ENCODE data around the gene DLL3.

Gene DLL3

DNA sequence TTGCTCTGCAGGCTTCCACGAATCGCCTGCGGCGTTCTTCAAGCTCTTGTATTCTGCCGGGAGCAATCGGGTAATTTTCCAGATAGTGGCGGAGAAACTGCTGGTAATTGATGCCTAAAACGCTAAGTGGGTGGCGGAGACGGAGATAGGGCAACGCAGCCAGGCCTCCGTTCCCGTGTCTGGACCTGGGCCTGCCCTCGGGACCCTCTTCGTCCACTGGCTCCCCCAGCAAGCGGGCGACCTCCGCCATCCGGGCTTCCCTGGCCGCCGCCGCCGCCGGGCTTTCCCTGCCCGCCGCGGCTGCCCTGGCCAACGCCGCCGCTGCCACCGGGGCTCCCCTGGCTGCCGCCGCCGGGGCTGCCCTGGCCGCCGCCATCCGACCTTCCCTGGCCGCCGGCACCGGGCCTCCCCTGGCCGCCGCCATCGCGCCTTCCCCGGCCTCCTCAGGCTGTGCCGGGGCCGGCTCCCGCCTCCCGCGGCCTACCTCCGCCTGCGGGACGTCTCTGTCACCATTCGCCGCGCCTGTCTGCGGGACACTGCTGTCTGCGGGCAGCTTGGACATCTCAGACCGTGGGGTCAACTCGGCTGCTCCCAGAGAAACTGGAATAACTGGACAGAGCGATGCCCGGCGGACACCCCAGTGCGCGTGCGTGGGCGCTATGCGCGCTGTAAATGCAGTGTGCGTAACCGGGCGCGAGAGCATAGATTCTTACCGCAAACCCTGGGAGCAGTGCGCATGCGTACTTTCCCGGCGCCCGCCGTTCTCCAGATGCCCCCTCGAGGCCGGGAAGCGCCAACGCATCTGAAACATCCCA is 41.0 kb downstream of the DLL3 start, which contains the start of gene EID2 (continued):
- TF ChIP-seq ZNF664 (tag by site-specific recombination; IDR thresholded peaks at IDR 0.05) = no peak
- TF ChIP-seq ZNF24 (tag by site-specific recombination; IDR thresholded peaks at IDR 0.05) = peak; percentile 30; the same call in 1 of the 2 replicates
- no peak for TF ChIP-seq ZNF529 (tag by site-specific recombination; IDR thresholded peaks at IDR 0.05; ENCODE audit: insufficient replicate concordance)
- 0 out of 2 replicates have a peak, but pooled peaks have one; percentile 5 for TF ChIP-seq WT1 (tag by site-specific recombination; IDR thresholded peaks at IDR 0.05)
- no peak for TF ChIP-seq ZNF510 (tag by site-specific recombination; IDR thresholded peaks at IDR 0.05; ENCODE audit: insufficient replicate concordance)
- no peak for TF ChIP-seq ZBTB1 (tag by site-specific recombination; IDR thresholded peaks at IDR 0.05)
- no peak for TF ChIP-seq PRDM6 (tag by site-specific recombination; IDR thresholded peaks at IDR 0.05)
- no peak for TF ChIP-seq ZNF184 (tag by site-specific recombination; IDR thresholded peaks at IDR 0.05)
- TF ChIP-seq, protein P1, sequence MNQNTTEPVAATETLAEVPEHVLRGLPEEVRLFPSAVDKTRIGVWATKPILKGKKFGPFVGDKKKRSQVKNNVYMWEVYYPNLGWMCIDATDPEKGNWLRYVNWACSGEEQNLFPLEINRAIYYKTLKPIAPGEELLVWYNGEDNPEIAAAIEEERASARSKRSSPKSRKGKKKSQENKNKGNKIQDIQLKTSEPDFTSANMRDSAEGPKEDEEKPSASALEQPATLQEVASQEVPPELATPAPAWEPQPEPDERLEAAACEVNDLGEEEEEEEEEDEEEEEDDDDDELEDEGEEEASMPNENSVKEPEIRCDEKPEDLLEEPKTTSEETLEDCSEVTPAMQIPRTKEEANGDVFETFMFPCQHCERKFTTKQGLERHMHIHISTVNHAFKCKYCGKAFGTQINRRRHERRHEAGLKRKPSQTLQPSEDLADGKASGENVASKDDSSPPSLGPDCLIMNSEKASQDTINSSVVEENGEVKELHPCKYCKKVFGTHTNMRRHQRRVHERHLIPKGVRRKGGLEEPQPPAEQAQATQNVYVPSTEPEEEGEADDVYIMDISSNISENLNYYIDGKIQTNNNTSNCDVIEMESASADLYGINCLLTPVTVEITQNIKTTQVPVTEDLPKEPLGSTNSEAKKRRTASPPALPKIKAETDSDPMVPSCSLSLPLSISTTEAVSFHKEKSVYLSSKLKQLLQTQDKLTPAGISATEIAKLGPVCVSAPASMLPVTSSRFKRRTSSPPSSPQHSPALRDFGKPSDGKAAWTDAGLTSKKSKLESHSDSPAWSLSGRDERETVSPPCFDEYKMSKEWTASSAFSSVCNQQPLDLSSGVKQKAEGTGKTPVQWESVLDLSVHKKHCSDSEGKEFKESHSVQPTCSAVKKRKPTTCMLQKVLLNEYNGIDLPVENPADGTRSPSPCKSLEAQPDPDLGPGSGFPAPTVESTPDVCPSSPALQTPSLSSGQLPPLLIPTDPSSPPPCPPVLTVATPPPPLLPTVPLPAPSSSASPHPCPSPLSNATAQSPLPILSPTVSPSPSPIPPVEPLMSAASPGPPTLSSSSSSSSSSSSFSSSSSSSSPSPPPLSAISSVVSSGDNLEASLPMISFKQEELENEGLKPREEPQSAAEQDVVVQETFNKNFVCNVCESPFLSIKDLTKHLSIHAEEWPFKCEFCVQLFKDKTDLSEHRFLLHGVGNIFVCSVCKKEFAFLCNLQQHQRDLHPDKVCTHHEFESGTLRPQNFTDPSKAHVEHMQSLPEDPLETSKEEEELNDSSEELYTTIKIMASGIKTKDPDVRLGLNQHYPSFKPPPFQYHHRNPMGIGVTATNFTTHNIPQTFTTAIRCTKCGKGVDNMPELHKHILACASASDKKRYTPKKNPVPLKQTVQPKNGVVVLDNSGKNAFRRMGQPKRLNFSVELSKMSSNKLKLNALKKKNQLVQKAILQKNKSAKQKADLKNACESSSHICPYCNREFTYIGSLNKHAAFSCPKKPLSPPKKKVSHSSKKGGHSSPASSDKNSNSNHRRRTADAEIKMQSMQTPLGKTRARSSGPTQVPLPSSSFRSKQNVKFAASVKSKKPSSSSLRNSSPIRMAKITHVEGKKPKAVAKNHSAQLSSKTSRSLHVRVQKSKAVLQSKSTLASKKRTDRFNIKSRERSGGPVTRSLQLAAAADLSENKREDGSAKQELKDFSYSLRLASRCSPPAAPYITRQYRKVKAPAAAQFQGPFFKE (tag by site-specific recombination; IDR thresholded peaks at IDR 0.05; ENCODE audit: borderline replicate concordance) = no peak
- no peak for TF ChIP-seq FEZF1 (tag by site-specific recombination; IDR thresholded peaks at IDR 0.05)
- no peak for TF ChIP-seq ZNF302 (tag by site-specific recombination; IDR thresholded peaks at IDR 0.05; ENCODE audit: low read depth)
- TF ChIP-seq ZNF10 (tag by site-specific recombination; IDR thresholded peaks at IDR 0.05) = no peak
- no peak for TF ChIP-seq ZNF473 (tag by site-specific recombination; IDR thresholded peaks at IDR 0.05)
- TF ChIP-seq, protein P2, sequence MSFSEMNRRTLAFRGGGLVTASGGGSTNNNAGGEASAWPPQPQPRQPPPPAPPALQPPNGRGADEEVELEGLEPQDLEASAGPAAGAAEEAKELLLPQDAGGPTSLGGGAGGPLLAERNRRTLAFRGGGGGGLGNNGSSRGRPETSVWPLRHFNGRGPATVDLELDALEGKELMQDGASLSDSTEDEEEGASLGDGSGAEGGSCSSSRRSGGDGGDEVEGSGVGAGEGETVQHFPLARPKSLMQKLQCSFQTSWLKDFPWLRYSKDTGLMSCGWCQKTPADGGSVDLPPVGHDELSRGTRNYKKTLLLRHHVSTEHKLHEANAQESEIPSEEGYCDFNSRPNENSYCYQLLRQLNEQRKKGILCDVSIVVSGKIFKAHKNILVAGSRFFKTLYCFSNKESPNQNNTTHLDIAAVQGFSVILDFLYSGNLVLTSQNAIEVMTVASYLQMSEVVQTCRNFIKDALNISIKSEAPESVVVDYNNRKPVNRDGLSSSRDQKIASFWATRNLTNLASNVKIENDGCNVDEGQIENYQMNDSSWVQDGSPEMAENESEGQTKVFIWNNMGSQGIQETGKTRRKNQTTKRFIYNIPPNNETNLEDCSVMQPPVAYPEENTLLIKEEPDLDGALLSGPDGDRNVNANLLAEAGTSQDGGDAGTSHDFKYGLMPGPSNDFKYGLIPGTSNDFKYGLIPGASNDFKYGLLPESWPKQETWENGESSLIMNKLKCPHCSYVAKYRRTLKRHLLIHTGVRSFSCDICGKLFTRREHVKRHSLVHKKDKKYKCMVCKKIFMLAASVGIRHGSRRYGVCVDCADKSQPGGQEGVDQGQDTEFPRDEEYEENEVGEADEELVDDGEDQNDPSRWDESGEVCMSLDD (tag by site-specific recombination; IDR thresholded peaks at IDR 0.05) = no peak; the same call in 1 of the 2 replicates
- TF ChIP-seq ZBTB20 (tag by site-specific recombination; IDR thresholded peaks at IDR 0.05) = peak; percentile 70; the same call in 1 of the 2 replicates
- TF ChIP-seq ZNF426 (tag by site-specific recombination; IDR thresholded peaks at IDR 0.05) = no peak
- peak; percentile 83 for TF ChIP-seq ZNF660 (tag by site-specific recombination; IDR thresholded peaks at IDR 0.05)
- TF ChIP-seq KLF8 (tag by site-specific recombination; IDR thresholded peaks at IDR 0.05) = no peak
- TF ChIP-seq ZNF132 (tag by site-specific recombination; IDR thresholded peaks at IDR 0.05; ENCODE audit: borderline replicate concordance) = no peak
- TF ChIP-seq ZNF350 (tag by site-specific recombination; IDR thresholded peaks at IDR 0.05) = no peak
- 0 out of 2 replicates have a peak, but pooled peaks have one; percentile 33 for TF ChIP-seq INSM2 (tag by site-specific recombination; IDR thresholded peaks at IDR 0.05)
- no peak for TF ChIP-seq ZBTB7A (tag by site-specific recombination; IDR thresholded peaks at IDR 0.05; ENCODE audit: low read depth)
- TF ChIP-seq ZNF169 (tag by site-specific recombination; IDR thresholded peaks at IDR 0.05) = no peak
- TF ChIP-seq ZNF629 (tag by site-specific recombination; IDR thresholded peaks at IDR 0.05) = peak; percentile 41; the same call in 1 of the 2 replicates
- TF ChIP-seq HOXC10 (CRISPR knock-in tag; IDR thresholded peaks at IDR 0.05) = no peak
- TF ChIP-seq GLI4 (tag by site-specific recombination; IDR thresholded peaks at IDR 0.05) = no peak
- no peak for TF ChIP-seq ZNF514 (tag by site-specific recombination; IDR thresholded peaks at IDR 0.05)
- no peak for TF ChIP-seq ZNF214 (tag by site-specific recombination; IDR thresholded peaks at IDR 0.05; ENCODE audit: borderline replicate concordance)
- peak; percentile 73 for TF ChIP-seq ZNF677 (tag by site-specific recombination; IDR thresholded peaks at IDR 0.05)
